NCI-H2227 (cell line): ENCODE results near the gene POFUT1.

Experiments used
- DNase-seq: peaks from one replicate; lab custom pipeline; 2025; ENCODE audit not compliant: unreplicated experiment; lab: John Stamatoyannopoulos, UW

POFUT1 gene

DNA sequence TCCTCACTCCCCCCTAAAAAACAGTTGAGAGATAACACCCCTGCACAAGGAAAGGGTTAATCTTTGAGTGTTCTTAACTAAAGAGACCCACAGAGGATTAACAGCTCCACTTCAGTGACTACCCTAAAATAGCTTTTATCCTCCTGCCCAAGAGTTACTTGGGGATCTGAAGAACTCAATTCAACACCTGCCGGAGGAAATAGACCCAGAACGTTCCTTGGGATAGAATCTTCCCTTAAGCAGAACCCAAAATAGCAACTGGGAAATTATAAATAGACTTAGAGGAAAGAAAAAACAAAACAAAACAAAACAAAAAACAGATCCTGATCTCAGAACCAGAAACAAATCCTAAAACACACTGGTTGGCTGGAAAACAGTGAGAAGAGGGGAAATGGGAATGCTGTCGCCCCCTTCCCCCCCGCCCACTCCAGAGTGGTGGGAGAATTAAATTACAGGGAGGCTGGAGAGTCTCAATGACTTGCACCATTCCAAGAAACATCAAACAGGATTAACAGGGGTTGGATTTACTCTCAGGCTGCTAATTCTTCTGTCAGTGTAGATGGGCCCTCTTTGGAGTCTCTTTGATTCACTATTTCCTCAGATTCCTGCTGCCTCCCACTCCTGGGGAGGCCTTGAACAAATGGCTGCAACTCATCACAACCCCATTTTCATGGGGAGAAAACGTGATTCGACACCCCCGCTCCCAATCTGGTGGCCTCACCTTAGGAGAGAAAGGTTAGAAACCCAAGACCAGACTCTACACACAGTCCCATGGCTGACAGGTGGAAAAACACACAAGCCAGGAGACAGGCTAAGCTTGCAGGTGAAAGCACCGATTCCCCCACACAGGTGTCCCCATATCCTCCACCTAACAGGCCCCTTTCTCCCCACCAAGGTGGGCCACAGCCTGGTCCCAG lies 1.6 kb upstream of the POFUT1 start:
- DNase-seq, result no peak

DNA sequence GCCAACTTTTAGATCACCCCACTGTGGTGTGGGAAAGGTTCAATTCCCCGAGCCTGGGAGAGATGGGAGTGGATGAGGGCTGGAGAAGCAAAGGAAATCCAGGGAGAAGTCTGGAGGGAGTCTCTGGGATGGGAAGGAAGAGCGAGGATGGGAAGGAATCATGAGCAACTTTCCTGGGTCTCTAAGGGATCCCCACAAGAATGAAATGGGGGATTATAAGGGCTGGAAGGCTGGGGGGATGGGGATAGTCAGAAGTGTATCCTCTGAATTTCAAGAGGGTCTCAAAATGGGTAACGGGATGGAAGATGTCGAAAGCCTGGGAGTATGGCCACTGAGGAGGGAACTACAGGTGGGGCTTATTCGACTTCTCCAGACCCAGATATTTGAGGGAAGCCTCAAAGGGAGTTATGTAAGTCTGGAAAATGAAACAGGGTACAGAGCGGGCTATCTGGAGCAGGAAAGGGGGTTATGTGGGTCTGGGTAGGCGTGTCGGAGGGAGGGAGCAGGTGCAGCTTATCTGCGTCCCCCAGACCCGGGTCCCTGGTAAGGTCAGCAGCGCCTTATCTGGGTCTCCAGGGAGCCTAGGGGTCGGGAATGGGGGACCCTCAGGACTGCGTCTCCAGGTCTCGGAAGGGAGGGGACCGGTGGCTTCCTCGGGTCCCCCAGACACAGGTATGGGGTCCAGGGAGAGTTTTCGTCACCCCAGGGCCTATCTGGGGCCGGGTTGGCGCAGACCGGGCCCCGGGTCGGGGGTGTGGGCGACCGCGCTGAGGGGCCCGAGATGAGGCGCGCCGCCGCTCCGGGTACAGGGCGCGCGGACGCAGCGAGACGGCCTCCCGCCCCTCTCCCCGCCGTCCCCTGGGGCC lies 687 bp upstream of the POFUT1 start:
- DNase-seq, result no peak

DNA sequence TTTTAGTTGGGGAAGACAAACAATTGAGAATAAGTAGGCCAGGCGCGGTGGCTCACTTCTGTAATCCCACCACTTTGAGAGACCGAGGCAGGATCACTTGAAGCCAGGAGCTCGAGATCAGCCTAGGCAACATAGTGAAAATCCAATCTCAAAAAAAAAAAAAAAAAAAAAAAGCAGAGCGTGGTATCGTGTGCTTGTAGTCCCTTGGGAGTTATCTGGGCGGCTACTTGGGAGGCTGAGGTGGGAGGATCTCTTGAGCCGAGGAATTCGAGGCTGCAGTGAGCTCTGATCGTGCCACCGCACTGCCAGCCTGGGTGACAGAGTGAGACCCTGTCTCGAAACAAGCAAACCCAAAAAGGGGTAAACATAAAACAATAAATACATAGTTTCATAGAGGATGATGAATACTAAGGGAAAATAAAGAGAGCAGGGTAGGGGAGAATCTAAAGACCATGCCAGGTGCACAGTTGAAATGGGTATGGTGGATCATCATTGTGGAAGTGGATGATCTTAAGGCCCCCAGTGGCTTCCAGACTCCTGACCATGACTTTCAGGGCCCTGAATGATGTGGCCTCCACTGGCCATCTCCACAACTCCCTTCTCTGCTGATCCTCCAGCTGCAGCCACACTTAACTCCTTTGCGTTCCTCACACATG lies 947 bp downstream of the POFUT1 start:
- no peak for DNase-seq

GRCh38 chr20:32209850-32210605 lies 2.3 kb downstream of the POFUT1 start:
- DNase-seq, result no peak

- DNase-seq, result no peak
Observed at GRCh38 chr20:32213870-32214269, 6.2 kb downstream of the POFUT1 start.

DNA sequence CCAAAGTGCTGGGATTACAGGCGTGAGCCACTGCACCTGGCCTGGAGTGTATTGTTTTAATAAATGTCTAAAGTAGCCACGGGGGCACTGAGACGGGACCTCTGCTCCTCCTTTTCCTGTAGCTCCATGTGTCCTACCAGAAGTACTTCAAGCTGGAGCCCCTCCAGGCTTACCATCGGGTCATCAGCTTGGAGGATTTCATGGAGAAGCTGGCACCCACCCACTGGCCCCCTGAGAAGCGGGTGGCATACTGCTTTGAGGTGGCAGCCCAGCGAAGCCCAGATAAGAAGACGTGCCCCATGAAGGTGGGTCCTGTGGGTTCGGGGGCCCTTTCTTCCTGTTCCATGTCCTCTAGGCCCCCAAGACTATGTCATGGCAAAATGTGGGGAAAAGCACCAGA lies 7.5 kb downstream of the POFUT1 start:
- no peak for DNase-seq

GRCh38 chr20:32215729-32216128 lies 8.0 kb downstream of the POFUT1 start:
- DNase-seq, result no peak

- no peak for DNase-seq
Observed at GRCh38 chr20:32216179-32217142, 8.8 kb downstream of the POFUT1 start.

GRCh38 chr20:32218156-32218900 lies 10.6 kb downstream of the POFUT1 start:
- no peak for DNase-seq

DNA sequence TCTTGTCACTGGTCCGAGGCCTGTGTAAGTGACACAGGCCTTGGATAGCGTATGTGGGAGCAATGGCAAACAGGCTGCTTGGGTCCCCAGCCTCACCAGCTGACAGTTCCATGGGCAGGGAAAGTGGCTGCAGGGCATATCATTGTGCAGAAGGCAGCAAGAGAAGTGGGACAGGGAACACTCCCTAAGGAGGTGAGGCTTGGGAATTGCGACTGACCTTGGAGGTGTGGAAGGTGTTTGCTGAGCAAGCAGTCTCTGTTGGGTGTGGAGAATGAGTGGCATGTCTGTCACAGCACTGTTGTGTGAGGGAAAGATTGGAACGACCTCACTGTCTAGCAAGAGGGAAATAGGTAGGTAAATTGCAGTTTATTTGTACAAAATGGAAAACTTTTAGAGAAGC lies 16.8 kb downstream of the POFUT1 start:
- no peak for DNase-seq

DNA sequence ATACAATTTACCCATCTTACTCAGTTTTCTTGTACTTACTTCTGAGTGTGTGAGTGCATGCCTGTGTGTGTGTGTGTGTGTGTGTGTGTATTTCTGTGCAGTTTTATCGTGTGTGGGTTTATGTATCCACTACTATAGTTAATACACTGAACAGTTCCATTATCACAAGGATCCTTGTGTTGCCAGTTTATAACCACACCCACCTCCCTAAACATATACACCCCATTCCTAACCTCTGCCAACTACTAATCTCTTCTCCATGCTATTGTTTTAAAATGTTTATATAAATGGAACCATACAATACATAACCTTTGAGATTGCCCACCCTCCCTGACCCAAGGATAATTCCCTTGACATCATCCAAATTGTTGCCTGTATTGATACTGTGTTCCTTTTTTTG lies 18.7 kb downstream of the POFUT1 start:
- no peak for DNase-seq

DNA sequence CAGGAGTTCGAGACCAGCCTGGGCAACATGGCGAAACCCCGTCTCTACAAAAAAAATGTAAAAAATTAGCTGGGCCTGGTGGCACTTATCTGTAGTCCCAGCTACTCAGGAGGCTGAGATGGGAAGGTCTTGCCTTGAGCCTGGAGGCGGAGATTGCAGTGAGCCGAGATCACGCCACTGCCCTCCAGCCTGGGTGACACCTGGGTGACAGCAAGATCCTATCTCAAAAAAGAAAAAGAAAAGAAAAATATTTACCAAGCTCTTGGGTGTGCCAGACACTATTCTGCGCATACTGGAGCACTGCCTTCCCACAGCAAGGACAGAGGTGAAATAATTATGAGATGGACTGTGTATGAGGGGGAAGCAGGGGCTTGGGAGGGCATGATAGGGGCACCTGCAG lies 19.6 kb downstream of the POFUT1 start:
- no peak for DNase-seq

GRCh38 chr20:32227744-32228688 lies 20.3 kb downstream of the POFUT1 start:
- no peak for DNase-seq

DNA sequence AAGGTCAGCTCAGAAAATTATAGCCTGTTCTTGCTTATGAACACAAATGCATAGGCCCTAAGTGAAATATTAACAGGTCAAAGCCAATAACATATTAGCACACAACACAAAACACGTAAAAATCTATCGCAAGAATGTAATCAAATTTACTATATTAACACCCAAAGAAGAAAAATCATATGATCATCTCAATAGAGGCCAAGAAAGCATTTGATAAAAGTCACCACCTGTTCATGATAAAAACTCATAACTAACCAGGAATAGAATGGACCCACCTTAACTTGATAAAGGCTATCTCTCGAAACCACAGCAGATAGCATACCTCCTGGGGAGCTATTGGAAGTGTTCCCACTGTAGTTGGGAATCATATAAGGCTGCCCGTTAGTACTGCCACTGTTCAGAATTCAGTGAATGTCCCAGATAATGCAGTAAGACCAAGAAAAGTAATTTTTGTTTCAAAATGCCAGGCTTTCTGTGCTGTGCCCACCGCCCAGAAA lies 21.6 kb downstream of the POFUT1 start:
- no peak for DNase-seq

GRCh38 chr20:32230707-32231106 lies 23.0 kb downstream of the POFUT1 start:
- DNase-seq, result no peak

GRCh38 chr20:32231245-32231644 lies 23.6 kb downstream of the POFUT1 start:
- DNase-seq, result no peak

GRCh38 chr20:32231847-32232246 lies 24.2 kb downstream of the POFUT1 start:
- DNase-seq, result no peak
